DOHH2 (cell line): Measurements from ENCODE around the gene SYNGR1.

Experiments used
- CTCF ChIP-seq: fragments of 200-600 bp; sonication (generic); IDR thresholded peaks from one replicate; pipeline ENCODE4 v1.5.1; 2014; ENCODE audit warnings: antibody characterized with exemption, mild to moderate bottlenecking, low read depth, low read length; ENCODE audit not compliant: poor library complexity, severe bottlenecking
- EZH2phosphoT487 ChIP-seq: fragments of 200-600 bp; sonication (generic); IDR thresholded peaks from 2 replicates; pipeline ENCODE4 v1.6.1; 2017; ENCODE audit warnings: borderline replicate concordance, mild to moderate bottlenecking, antibody characterized with exemption, low read length, moderate library complexity, mixed read lengths

GRCh38 chr22:39341179-39341578, 8.6 kb upstream of the SYNGR1 start:
- TF ChIP-seq EZH2phosphoT487 (no peak), CTCF (no peak)
